SK-N-SH (cell line): ENCODE results near the gene HOXD13.

ENCODE experiments used
- CHD2 ChIP-seq: fragments of 150-350 bp; IDR thresholded peaks from 2 replicates; pipeline ENCODE4 v1.6.1; 2018; ENCODE audit warnings: low read length; ENCODE audit not compliant: partially characterized antibody
- POLR2AphosphoS5 ChIP-seq: IDR thresholded peaks from 2 replicates; pipeline ENCODE4 v1.6.1; 2012; ENCODE audit warnings: low read depth, low read length
- RAD21 ChIP-seq: IDR thresholded peaks from 2 replicates; pipeline ENCODE4 v1.6.1; 2012; ENCODE audit warnings: mild to moderate bottlenecking, low read length
- RFX5 ChIP-seq: IDR thresholded peaks from 2 replicates; pipeline ENCODE4 v1.6.1; 2012; ENCODE audit warnings: mild to moderate bottlenecking, improper control_type of control experiment, low read length
- SMC3 ChIP-seq: IDR thresholded peaks from 2 replicates; pipeline ENCODE4 v1.6.1; 2012; ENCODE audit warnings: low read depth, low read length, improper control_type of control experiment
- TF ChIP-seq, protein P1 (sequence below): fragments of 200-600 bp; sonication (generic); IDR thresholded peaks from 2 replicates; pipeline ENCODE4 v1.6.1; 2017; ENCODE audit warnings: antibody characterized with exemption, mild to moderate bottlenecking, moderate library complexity

DNA sequence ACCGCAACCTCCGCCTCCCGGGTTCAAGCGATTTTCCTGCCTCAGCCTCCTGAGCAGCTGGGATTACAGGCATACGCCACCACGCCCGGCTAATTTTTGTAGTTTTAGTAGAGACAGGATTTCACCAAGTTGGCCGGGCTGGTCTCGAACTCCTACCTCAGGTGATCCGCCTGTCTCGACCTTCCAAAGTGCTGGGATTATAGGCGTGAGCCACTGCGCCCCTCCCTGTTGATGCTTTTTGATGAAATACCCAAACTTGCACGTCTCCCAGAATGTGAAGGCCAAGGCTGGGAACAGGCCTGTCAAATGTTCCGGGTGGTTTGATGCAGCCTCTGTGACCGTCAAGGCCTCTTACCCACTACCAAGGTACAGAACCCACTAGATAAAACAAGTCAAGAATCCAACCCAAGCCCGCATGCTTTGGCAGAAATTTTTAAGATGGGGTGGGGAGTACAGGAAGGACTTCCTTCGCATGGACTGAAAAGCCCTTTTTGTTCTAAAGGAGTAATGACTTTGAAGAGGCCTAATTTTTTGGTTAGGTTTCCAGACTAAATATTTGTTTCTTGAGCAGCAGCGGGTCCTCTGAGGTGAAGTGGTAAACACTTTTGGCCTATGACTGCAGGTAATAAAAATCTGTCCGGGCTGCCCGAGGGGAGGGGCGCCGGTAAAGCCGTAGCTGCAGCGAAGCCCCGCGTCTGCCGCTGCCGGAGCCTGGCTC, 5.0 kb upstream of the HOXD13 start:
- no peak for TF ChIP-seq CHD2
- TF ChIP-seq, protein P1, sequence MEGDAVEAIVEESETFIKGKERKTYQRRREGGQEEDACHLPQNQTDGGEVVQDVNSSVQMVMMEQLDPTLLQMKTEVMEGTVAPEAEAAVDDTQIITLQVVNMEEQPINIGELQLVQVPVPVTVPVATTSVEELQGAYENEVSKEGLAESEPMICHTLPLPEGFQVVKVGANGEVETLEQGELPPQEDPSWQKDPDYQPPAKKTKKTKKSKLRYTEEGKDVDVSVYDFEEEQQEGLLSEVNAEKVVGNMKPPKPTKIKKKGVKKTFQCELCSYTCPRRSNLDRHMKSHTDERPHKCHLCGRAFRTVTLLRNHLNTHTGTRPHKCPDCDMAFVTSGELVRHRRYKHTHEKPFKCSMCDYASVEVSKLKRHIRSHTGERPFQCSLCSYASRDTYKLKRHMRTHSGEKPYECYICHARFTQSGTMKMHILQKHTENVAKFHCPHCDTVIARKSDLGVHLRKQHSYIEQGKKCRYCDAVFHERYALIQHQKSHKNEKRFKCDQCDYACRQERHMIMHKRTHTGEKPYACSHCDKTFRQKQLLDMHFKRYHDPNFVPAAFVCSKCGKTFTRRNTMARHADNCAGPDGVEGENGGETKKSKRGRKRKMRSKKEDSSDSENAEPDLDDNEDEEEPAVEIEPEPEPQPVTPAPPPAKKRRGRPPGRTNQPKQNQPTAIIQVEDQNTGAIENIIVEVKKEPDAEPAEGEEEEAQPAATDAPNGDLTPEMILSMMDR, result no peak
- no peak for TF ChIP-seq RFX5
- no peak for TF ChIP-seq RAD21
- no peak for TF ChIP-seq POLR2AphosphoS5
- TF ChIP-seq SMC3, result no peak
